Heart right ventricle (tissue), 16 donors: Measurements from ENCODE around the gene BPIFB3. TPM values are rescaled to one million over a fixed set of nuclear protein-coding genes. Genes with fewer than 3 reads are reported as not detected.

Experiments used
- ATAC-seq, 8 donors: fragments of 200-7000 bp; cut with Tn5 transposase; one replicate each; pipeline ENCODE4 v1.9.1; 2020; ENCODE audit warnings: mild to moderate bottlenecking in 8 of 8, moderate library complexity in 8 of 8, moderate number of reproducible peaks in 1 of 8
- DNase-seq, 2 donors: peaks; one replicate each; pipeline ENCODE4 v3.0.0-alpha.2; 2020
- H3K27ac ChIP-seq, 10 donors: fragments of 200-600 bp; sonication (generic) in 2 of 10; one replicate each; pipeline versions ENCODE4 v1.5.0 to v1.8.0; 2020 to 2022; ENCODE audit warnings: mild to moderate bottlenecking in 3 of 10
- H3K27me3 ChIP-seq, 7 donors: fragments of 200-600 bp; one replicate each; pipeline ENCODE4 v1.8.0; 2021 to 2022; ENCODE audit warnings: mild to moderate bottlenecking in 2 of 7
- H3K36me3 ChIP-seq, 9 donors: fragments of 200-600 bp; sonication (generic) in 1 of 9; one replicate each; pipeline versions ENCODE4 v1.5.0 to v1.8.0; 2020 to 2022; ENCODE audit warnings: mild to moderate bottlenecking in 2 of 9
- H3K4me1 ChIP-seq, 9 donors: fragments of 200-600 bp; sonication (generic) in 1 of 9; one replicate each; pipeline versions ENCODE4 v1.5.0 to v1.8.0; 2020 to 2022; ENCODE audit warnings: mild to moderate bottlenecking in 4 of 9
- H3K4me3 ChIP-seq, 10 donors: fragments of 200-600 bp; sonication (generic) in 2 of 10; one replicate each; pipeline versions ENCODE4 v1.5.0 to v1.8.0; 2020 to 2022; ENCODE audit warnings: mild to moderate bottlenecking in 7 of 10, moderate library complexity in 2 of 10
- H3K9me3 ChIP-seq, 11 donors: fragments of 200-600 bp in 10 of 11; sonication (generic) in 2 of 11; one replicate each; pipeline versions ENCODE4 v1.5.0 to v1.8.0; 2013 to 2022; ENCODE audit warnings: mild to moderate bottlenecking in 2 of 11, control low read depth in 1 of 11, moderate library complexity in 1 of 11
- WGBS, 2 donors: extraction: QIAGEN DNeasy Blood & Tissue Kit; methylation state at CpG; one replicate each; pipeline ENCODE4 v1.1.7; 2013; ENCODE audit warnings: inconsistent platforms in 1 of 2; 5-methylcytosine and 5-hydroxymethylcytosine counted together
- intact Hi-C, 10 donors: fragments of 100-400 bp; cut with DNase I; formaldehyde crosslinking; loops; one replicate each; pipeline versions ENCODE4 v1.11.1 to v1.14.2; 2022
- polyA plus RNA-seq, 2 donors: library from polyadenylated mRNA; stranded (reverse); fragments of 200-250 nt; gene quantifications; one replicate each; pipeline ENCODE4 v1.2.3, GENCODE V29; 2013
- total RNA-seq, 10 donors: library from RNA; stranded (reverse); fragmentation: NEBNext Ultra II Directional in 3 of 10; extraction: Animal tissue kit (Norgen Biotek cat#: 25700) in 3 of 10; gene quantifications; one replicate each; pipeline versions ENCODE4 v1.2.1 to v1.2.4, GENCODE V29; 2021 to 2023
- TF ChIP-seq, protein P1 (sequence below), 9 donors: fragments of 200-600 bp; sonication (generic) in 2 of 9; IDR thresholded peaks; one replicate each; pipeline versions ENCODE4 v1.5.0 to v1.8.0; 2021 to 2022; ENCODE audit warnings: antibody characterized with exemption in 9 of 9, mild to moderate bottlenecking in 5 of 9, moderate library complexity in 1 of 9
- donor health status: Arrhythmogenic right ventricular cardiomyopathy.
- donor health status: ischemic (EF 13 %, LVEDD 7.1; RV severe dilation, severe dysfunction).
- donor health status: healthy with polysubstance abuse.
- donor health status: DM: no; HTN: yes; CAD: no.
- donor health status: DM: no; HTN: no; CAD: no.
- donor health status: ischemic (EF 25% LVEDD 6.9; RV normal size, moderate dysfunction).
- donor health status: ischemic (EF 25% LVEDD 5.7; RV mildly dilated, moderate dysfunction).
- donor health status: healthy.
- donor health status: DM: yes; HTN: yes; CAD: no.
- donor health status: Ischemic cardiomyopathy.
- donor health status: ischemic (EF 35%, LVEDD 5.7; RV mildly dilated, moderate dysfunction).
- donor health status: nonischemic (EF 11% LVEDD 7.7; RV severe dilation, severe dysfunction).
- donor health status: DM: yes; HTN: yes; CAD: no.
- donor health status: PGD.
- donor health status: ischemic (EF 29% LVEDD 5.4; RV normal size, mild dysfunction).
- donor health status: nonischemic (EF 23%, LVEDD 6.1; RV moderate dilation, normal function).

The BPIFB3 gene
- total and polyA plus RNA-seq, 12 donors: not detected

DNA sequence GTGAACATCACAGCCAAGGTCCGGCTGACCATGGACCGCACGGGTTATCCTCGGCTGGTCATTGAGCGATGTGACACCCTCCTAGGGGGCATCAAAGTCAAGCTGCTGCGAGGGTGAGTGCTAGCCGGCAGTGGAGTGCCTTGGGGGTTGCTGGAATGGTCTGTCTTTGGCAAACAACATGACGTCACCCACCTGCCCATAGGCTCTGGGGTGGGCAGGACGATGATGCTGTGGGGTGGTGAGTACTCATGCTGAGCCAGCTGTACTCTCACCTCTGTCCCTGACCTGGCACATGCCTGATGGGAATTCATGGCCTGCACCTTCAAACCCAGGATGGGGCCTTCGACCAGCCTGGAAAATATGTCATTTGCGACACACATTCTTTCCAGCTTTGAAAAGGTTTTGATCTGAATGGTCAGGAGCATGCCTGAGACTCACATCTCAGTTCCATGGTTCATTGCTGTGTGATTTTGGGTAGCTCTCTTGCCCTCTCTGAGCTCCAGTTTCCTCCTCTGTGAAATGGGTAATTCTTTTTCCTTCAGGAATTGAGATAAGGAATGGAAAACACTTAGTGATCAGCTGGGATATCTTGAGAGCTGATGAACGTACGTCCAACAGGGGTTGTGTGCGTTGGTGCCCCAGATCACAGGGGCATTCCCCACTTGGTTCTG, 32.5 kb downstream of the BPIFB3 start:
- H3K4me3 ChIP-seq: no peak overlapping the region
- WGBS, 2 donors: 80 to 82% methylated on average over 14 of the region's 14 CpGs

DNA sequence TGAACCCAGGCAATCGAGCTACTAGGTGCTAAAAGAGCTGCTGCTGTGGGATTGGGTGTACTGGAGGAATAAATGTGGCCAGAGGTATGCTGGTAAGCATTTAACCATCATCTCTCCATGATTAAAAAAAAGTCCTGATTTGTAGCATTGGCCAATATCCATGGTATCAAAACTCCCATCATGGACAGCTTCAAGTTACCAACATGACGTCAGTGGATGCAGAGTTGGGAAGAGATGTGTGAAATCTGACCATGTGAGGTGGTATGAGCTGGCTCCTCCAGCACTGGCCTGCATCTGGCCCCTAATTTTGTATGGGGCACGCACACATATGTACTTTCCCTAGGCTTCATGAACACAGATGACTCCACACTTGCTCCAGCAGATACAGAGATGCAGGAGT, 37.4 kb downstream of the BPIFB3 start:
- TF ChIP-seq, protein P1, sequence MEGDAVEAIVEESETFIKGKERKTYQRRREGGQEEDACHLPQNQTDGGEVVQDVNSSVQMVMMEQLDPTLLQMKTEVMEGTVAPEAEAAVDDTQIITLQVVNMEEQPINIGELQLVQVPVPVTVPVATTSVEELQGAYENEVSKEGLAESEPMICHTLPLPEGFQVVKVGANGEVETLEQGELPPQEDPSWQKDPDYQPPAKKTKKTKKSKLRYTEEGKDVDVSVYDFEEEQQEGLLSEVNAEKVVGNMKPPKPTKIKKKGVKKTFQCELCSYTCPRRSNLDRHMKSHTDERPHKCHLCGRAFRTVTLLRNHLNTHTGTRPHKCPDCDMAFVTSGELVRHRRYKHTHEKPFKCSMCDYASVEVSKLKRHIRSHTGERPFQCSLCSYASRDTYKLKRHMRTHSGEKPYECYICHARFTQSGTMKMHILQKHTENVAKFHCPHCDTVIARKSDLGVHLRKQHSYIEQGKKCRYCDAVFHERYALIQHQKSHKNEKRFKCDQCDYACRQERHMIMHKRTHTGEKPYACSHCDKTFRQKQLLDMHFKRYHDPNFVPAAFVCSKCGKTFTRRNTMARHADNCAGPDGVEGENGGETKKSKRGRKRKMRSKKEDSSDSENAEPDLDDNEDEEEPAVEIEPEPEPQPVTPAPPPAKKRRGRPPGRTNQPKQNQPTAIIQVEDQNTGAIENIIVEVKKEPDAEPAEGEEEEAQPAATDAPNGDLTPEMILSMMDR (IDR thresholded peaks at IDR 0.05): no peak
- H3K27ac ChIP-seq: no peak overlapping the region
- H3K4me3 ChIP-seq: no peak overlapping the region
- intact Hi-C loops: loop anchor here in 7 of 10 donors (5.0 to 10.0 kb wide), 4 partner anchors 184 to 416 kb away; partner anchors contain the start of gene C20orf203 (in 1 of the 7)
- no peak for DNase-seq
- H3K9me3 ChIP-seq: no peaks in the 10 kb centered on the region
- no peak for ATAC-seq
- peaks cover 0 to 23% (median 0%) of the 10 kb centered on the region in 7 donors for H3K27me3 ChIP-seq
- WGBS, 2 donors: 68 to 73% methylated on average over 3 of the region's 3 CpGs
- no peaks in the 10 kb centered on the region for H3K4me1 ChIP-seq
- H3K36me3 ChIP-seq: no peaks in the 10 kb centered on the region

More for the DNA sequence above, 32.5 kb downstream of the BPIFB3 start:
- intact Hi-C loops: no loop called here
- no peak for DNase-seq
- ATAC-seq: no peak
- peaks cover 0 to 21% (median 3%) of the 10 kb centered on the region in 7 donors for H3K27me3 ChIP-seq
- TF ChIP-seq, protein P1 (IDR thresholded peaks at IDR 0.05): no peak
- H3K9me3 ChIP-seq: no peaks in the 10 kb centered on the region
- H3K27ac ChIP-seq: no peak overlapping the region
- H3K36me3 ChIP-seq: no peaks in the 10 kb centered on the region
- H3K4me1 ChIP-seq: no peaks in the 10 kb centered on the region

DNA sequence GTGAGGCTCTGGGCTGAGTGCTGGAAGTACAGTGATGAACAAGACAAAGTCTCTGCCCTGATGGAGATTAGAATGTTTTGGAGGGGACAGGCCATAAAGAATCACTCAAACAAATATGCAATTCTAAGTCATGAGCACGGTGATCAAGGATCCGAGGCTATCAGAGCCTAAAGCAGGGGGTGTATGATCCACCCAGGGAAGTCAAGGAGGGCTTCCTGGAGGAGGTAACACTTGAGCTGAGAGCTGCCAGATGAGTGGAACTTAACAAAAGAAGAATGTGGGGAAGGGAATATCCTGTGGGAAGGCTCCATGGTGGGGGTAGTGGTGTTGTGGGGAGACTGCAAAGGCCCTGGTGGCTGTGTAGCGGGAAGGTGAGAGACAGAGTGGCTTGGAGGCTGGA, 38.0 kb downstream of the BPIFB3 start:
- H3K9me3 ChIP-seq: no peaks in the 10 kb centered on the region
- no peak for ATAC-seq
- intact Hi-C loops: loop anchor here in 8 of 10 donors (2.0 to 10.0 kb wide), 5 partner anchors 184 to 417 kb away; partner anchors contain the start of gene C20orf203 (in 1 of the 8)
- WGBS, 2 donors: 87 to 92% methylated on average over 3 of the region's 3 CpGs
- TF ChIP-seq, protein P1 (IDR thresholded peaks at IDR 0.05): no peak
- H3K36me3 ChIP-seq: no peaks in the 10 kb centered on the region
- peaks cover 0 to 27% (median 0%) of the 10 kb centered on the region in 7 donors for H3K27me3 ChIP-seq
- H3K4me3 ChIP-seq: no peak overlapping the region
- H3K27ac ChIP-seq: no peak overlapping the region
- H3K4me1 ChIP-seq: no peaks in the 10 kb centered on the region
- DNase-seq: no peak

DNA sequence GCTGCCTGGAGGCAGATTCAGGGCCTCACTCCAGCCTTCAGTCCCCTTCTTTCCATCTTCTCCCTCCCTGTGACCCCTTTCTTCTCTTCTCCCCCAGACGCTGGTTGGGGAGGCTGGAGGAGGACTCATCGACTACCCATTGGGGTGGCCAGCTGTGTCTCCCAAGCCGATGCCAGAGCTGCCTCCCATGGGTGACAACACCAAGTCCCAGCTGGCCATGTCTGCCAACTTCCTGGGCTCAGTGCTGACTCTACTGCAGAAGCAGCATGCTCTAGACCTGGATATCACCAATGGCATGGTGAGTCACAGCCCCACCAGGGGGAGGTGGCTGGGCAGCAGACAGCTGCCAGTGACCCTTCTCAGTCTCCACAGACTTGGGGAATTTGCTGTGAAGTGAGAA, 38.7 kb downstream of the BPIFB3 start:
- H3K9me3 ChIP-seq: no peaks in the 10 kb centered on the region
- H3K36me3 ChIP-seq: no peaks in the 10 kb centered on the region
- peaks cover 0 to 32% (median 0%) of the 10 kb centered on the region in 7 donors for H3K27me3 ChIP-seq
- 83 to 89% methylated on average over 3 of the region's 3 CpGs for WGBS, 2 donors
- TF ChIP-seq, protein P1 (IDR thresholded peaks at IDR 0.05): no peak
- ATAC-seq: no peak
- intact Hi-C loops: loop anchor here in 8 of 10 donors (2.0 to 10.0 kb wide), 5 partner anchors 185 to 418 kb away; partner anchors contain the start of gene C20orf203 (in 1 of the 8)
- DNase-seq: no peak
- H3K4me1 ChIP-seq: no peaks in the 10 kb centered on the region
- H3K27ac ChIP-seq: no peak overlapping the region
- H3K4me3 ChIP-seq: no peak overlapping the region
